SHP77 treated with DMSO at 0.1 percent for 48 hours (cell line): ENCODE data around the gene CLCNKA.
"Not testable (repeated sequence)": the region's sequence is repeated elsewhere in the genome, so short reads cannot be mapped to it uniquely, and the experiment has no call there.

Experiments
- DNase-seq: peaks from one replicate; lab custom pipeline; 2025; lab: John Stamatoyannopoulos, UW

The CLCNKA gene

DNA sequence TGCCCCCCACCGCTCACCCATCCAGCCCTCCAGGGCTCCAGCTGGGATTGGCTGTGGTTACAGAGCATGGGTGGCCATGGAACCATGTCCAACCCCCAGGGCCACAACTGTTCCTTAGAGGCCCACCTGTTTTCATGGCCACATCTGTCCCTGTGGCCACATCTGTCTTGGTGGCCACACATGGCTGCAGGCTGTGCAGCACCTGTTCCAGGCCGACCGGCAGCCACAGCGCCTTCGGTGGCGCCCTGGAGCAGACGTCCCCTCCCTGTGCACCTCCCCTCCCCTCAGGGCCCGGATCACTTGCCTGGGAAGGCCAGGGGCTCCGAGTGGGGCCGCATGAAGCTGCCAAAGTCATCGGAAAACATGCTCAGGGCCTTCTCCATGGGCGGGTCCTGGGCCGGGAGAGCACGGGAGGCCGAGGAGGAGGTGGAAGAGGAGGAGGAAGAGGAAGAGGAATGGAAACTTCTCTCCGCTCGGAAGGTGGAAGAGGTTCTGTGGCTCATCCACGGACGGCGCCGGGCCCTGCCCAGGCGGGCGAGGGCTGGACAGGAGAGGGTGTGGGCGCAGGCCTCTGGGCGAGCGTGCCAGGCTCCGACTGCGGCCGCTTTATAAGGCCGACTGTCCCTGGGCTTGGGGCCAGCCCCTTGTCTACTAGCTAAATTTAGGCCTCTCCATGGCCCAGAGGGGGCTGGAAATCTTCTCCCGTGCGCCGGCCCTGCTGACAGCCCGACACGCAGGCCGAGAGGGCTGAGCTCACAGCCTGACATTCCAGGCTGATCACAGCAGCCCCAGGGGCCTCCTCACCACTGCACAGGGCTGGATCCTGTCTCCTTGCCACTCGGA, 4.2 kb upstream of the CLCNKA start, which contains the start of gene HSPB7:
TSS of gene HSPB7 (minus strand) at position 583 of the 843 bp plus-strand sequence. CDS start at position 503, 80 bp downstream.
- DNase-seq: no peak

GRCh38 chr1:16018308-16018707, 3.5 kb upstream of the CLCNKA start:
- no peak for DNase-seq

DNA sequence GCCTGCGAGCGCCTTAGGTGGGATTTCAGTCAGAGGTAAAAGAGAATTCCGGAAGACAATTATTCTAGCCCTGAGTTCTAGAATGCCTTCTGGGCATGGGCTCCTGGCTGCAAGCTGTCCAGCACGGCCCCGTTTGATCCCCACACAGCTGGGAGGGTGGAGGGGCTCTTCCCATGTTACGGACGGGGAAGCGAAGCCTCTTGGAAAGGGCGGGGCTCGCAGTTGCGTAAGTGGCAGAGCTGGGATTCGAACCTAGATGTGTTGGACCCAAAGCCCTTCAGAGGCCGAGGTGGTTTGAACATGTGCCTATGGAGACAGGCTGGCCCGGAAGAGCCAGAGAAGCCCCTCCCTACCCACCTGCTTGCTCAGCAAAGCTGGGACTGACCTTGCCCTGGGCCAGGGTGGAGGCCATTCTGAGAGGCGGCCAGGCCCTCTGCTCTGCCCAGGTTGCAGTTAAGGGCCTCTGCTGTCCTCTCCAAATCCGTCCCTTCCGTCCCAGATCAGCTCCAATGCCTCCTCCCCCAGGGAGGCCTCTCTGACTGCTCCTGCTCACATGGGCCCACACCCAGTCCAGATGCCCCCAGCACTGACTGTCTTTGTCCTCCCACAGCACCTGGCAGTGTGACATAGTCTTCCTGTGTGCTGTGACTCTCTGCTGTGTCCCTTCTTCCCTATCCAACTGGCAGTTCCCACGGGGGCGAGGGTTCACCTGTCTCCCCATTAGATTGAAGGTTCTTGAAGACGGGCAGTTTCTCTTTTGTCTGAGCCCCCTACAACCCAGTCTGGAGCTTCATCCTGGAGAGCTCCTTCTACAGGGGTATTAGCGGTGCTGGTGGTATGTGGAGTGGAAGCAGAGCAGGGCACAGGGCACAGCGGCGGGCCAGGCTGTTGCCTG, 2.8 kb upstream of the CLCNKA start:
- no peak for DNase-seq

DNA sequence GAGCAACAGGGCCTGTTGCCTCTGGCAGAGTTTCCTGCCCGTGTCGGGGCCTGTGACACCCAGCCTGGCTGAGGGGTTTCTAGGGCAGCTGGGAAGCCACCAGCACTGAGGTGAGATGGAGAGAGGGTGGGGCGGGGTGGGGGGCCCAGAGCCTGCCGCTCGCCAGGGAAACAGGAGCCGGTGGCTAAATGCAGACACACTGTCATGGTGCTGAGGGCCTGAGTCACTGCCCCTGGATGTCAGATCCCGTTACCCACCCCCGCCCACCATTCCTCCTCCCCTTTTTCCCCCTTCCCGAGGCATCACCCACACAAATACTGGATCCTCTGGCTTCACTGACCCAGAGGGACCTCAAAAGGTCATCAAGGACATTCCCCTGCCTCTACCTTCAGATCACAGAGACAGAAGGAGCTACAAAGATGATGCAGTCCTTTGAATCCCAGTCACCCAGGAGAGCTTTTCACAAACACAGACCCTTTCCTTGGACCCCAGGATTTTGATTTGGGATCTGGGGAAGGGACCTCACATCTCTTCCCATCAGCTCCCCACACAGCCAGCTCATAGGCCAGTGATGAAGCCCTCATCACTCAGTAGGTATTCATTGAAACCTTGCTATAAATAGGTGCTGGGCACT, 2.1 kb upstream of the CLCNKA start:
- DNase-seq: no peak

GRCh38 chr1:16020325-16020724, 1.5 kb upstream of the CLCNKA start:
- no peak for DNase-seq

- not testable (repeated sequence) for DNase-seq
These were observed 958 bp upstream of the CLCNKA start for GRCh38 chr1:16020878-16021277.

GRCh38 chr1:16022393-16022792, 557 bp downstream of the CLCNKA start:
- no peak for DNase-seq

GRCh38 chr1:16023050-16023653, 1.3 kb downstream of the CLCNKA start:
- no peak for DNase-seq

DNA sequence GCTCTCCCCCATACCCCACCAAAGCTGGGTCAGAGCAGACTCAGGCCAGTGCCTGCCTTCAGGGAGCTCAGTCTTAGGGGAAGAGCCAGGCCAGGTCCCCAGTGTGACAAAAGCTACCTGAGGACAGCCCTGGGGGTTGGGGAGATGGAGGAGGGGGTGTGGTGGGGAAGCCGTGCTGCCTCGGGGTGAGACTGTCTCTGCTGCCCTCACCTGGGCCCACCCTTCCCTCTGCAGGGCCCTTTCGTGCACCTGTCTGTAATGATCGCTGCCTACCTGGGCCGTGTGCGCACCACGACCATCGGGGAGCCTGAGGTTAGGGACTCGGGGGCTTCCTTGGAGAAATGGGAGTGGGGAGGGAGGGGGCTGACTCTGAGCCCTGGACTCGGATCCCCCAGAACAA, 4.5 kb downstream of the CLCNKA start:
- DNase-seq: not testable (repeated sequence)

DNA sequence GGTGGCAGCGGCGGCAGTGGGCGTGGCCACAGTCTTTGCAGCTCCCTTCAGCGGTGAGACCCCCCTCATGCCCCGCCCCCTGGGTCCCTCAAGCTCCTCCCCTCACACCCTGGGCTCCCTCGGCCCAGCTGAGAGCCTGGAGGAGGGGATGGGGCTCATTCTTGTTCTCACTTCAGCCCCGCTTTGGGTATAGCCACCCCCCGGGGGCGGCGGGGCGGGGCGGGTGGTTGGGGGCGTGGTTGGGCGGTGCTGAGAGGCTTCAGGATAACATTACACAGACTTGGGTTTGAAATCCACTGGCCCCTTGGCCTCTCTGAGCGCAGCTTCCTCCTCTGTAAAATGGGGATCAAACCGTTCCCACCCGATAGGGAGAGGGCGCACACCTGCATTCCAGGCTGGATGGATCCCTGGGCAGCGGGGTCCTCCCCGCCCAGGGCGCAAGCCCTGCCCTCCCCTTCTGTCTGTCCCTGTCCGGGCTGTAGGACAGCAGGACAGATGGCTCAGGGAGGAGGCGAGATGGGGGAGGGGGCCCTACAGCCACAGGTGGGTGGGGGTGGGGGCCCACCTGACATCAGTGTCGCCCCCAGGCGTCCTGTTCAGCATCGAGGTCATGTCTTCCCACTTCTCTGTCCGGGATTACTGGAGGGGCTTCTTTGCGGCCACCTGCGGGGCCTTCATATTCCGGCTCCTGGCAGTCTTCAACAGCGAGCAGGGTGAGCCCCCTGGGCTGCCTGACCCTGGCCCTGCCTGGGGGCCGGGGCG, 5.1 kb downstream of the CLCNKA start:
- no peak for DNase-seq

DNA sequence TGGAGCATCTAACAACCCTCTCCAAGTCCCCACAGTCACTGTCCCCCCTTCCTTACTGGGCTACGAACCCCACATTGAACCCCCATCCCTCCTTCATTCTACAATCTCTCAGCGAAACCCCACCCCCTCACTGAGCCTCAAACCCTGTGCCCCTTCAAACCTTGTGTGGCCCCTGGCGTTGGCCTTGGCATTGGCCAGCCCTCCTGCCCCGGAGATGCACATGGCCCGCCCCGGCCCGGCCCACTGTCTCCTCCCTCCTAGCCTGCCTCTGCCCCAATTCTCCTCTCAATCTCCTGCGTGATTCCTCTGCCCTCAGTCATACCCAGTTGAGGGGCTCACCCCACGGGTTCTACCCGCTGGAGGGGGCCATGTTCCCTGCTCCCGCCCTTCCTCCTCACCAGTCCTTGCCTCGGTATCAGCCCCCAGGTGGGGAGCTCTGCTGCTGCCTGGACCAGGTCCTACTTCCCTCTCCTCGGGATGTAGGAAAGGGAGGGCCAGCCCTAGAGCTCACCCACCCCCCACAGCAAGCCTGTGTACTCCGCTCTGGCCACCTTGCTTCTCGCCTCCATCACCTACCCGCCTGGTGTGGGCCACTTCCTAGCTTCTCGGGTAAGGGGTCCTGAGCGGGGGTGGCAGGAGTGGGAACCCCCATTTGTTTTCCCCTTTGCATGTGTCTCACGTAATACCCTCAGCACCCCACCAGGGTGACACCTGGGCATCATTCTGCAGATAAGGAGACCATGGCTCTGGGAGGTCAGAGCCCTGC, 6.6 kb downstream of the CLCNKA start:
- DNase-seq: no peak

GRCh38 chr1:16029003-16029268, 7.1 kb downstream of the CLCNKA start:
- DNase-seq: not testable (repeated sequence)

DNA sequence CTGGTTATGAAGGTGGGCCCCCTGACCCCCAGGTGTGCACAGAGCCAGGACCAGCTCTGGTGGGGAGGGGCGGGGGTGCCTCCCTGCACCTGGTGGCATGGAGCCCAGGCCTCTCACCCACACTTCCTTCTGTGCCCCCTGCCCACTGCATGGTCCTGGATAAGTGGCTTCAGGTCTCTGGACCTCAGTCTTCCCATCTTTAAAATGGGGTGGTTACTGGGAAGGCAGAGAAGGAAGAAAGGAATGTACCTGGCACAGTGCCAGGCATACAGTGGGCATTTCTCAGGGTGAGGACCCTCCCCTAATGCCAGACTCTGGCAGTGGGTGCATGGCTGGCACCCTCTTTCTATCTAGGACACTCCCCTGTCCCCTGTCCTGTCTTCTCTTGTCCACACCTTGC, 7.5 kb downstream of the CLCNKA start:
- DNase-seq: no peak

DNA sequence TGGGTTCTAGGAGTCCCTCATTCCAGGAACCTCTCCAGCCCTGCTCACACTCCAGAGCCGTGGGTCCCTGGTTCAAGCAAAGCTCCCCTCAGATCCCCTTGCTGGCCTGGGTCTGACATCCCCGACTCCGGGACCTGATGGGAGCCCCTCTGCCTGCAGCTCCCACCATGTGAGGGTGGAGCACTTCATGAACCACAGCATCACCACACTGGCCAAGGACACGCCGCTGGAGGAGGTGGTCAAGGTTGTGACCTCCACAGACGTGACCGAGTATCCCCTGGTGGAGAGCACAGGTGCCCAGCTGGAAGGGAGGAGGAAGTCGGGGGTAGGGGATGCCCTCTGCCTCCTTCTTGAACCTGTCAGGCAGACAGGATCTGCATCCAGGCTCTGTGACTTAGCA, 9.7 kb downstream of the CLCNKA start:
- no peak for DNase-seq

- peak; percentile 33 for DNase-seq
These were observed 10.7 kb downstream of the CLCNKA start for GRCh38 chr1:16032388-16033102.

- not testable (repeated sequence) for DNase-seq
These were observed 11.3 kb downstream of the CLCNKA start for GRCh38 chr1:16033103-16033632.

DNA sequence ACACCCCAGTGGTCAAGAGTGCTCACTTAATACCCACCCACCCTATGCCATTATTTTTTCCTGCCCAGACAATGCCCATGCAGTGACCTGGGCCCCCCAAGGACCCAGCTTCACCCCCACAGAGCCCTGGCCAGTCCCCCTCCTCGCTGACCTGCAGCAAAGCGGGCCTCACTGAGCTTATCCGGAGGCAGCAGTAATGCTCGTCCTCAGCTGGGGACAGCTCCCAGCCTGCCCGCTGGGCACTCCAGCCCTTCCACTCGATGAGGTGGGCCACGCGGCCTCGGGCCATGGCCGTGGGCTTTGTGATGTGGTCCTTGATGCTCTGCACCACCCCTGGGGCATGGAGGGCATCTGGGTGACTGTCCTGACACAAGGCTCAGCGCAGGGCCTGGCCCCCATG, 14.6 kb downstream of the CLCNKA start:
- not testable (repeated sequence) for DNase-seq

- DNase-seq: no peak
These were observed 16.7 kb downstream of the CLCNKA start for GRCh38 chr1:16038620-16038912.

- not testable (repeated sequence) for DNase-seq
These were observed 18.0 kb downstream of the CLCNKA start for GRCh38 chr1:16039871-16040270.

DNA sequence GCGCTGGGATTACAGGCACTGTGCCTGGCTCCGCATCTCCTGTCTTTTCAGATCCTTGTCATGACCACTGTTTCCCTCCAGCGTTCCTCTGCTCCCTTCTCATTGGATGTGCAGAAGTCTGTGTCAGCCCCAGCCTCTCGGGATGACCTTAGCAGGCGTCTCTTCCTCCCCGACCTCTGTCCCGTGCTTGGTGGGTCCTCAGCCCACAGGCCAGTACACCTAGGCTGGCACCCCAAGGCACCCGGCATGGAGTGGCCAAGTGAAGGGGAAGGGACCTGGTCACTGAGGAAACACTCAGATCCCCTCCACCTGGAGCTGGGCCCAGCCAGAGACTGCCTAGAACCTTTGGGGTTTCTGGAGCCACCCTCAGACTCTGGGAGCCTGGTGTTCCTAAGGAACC, 19.4 kb downstream of the CLCNKA start:
- no peak for DNase-seq
